DND-41 (cell line): ENCODE data around the gene C11orf21.

Experiments
- ATAC-seq: fragments of 200-7000 bp; cut with Tn5 transposase; 3 replicates; pipeline ENCODE4 v1.9.1; 2021; ENCODE audit warnings: low read depth; ENCODE audit not compliant: insufficient read depth
- DNase-seq: peaks from one replicate; pipeline ENCODE4 v3.0.0-alpha.2; 2020
- H2AFZ ChIP-seq: 2 replicates; pipeline ENCODE4 v1.6.0; 2012; ENCODE audit warnings: low read depth, low read length
- H3K27ac ChIP-seq: 2 replicates; pipeline ENCODE4 v1.5.1; 2012; ENCODE audit warnings: low read length, inconsistent platforms
- H3K27me3 ChIP-seq: fragments of 200-600 bp; sonication (generic); 2 replicates; pipeline ENCODE4 v1.6.0; 2012; ENCODE audit warnings: low read length, mild to moderate bottlenecking, inconsistent platforms; ENCODE audit not compliant: insufficient read depth, poor library complexity
- H3K36me3 ChIP-seq: 2 replicates; pipeline ENCODE4 v1.5.1; 2012; ENCODE audit warnings: low read length, inconsistent platforms; ENCODE audit not compliant: insufficient read depth
- H3K4me1 ChIP-seq: 2 replicates; pipeline ENCODE4 v1.5.1; 2012; ENCODE audit warnings: mild to moderate bottlenecking, low read length; ENCODE audit not compliant: insufficient read depth
- H3K4me2 ChIP-seq: 2 replicates; pipeline ENCODE4 v1.6.0; 2012; ENCODE audit warnings: mild to moderate bottlenecking, moderate library complexity, low read length, inconsistent platforms; ENCODE audit not compliant: insufficient read depth
- H3K4me3 ChIP-seq, 2 experiments: fragments of 200-600 bp in 1 of 2; shearing (Covaris generic) in 1 of 2; 2 replicates each; pipeline ENCODE4 v1.5.1; 2012 to 2016; ENCODE audit warnings: inconsistent platforms in 2 of 2, low read length in 2 of 2, mild to moderate bottlenecking in 2 of 2, low read depth in 1 of 2, moderate library complexity in 1 of 2
- H3K79me2 ChIP-seq: 2 replicates; pipeline ENCODE4 v1.6.0; 2012; ENCODE audit warnings: low read length, inconsistent platforms; ENCODE audit not compliant: insufficient read depth
- H3K9ac ChIP-seq: 2 replicates; pipeline ENCODE4 v1.6.0; 2012; ENCODE audit warnings: low read depth, mild to moderate bottlenecking, inconsistent platforms, low read length, moderate library complexity
- H3K9me3 ChIP-seq: 2 replicates; pipeline ENCODE4 v1.5.1; 2012; ENCODE audit warnings: low read length, moderate library complexity, mild to moderate bottlenecking, inconsistent platforms; ENCODE audit not compliant: insufficient read depth, severe bottlenecking
- H4K20me1 ChIP-seq: 2 replicates; pipeline ENCODE4 v1.6.0; 2012; ENCODE audit warnings: low read length; ENCODE audit not compliant: insufficient read depth
- CTCF ChIP-seq: IDR thresholded peaks from 2 replicates; pipeline ENCODE4 v1.5.1; 2012; ENCODE audit warnings: borderline replicate concordance, low read length, moderate library complexity, mild to moderate bottlenecking; ENCODE audit not compliant: poor library complexity, severe bottlenecking; ENCODE audit errors: extremely low read depth
- EZH2 ChIP-seq: IDR thresholded peaks from 3 replicates; pipeline ENCODE4 v1.6.1; 2012; ENCODE audit warnings: borderline replicate concordance, low read depth, mild to moderate bottlenecking, moderate library complexity, low read length, inconsistent platforms; ENCODE audit not compliant: severe bottlenecking

C11orf21 gene

GRCh38 chr11:2280208-2280607 lies 21.5 kb downstream of the C11orf21 start:
- no peaks in the 10 kb centered on the region for H3K36me3 ChIP-seq
- H3K27me3 ChIP-seq, result no peaks in the 10 kb centered on the region
- H3K9ac ChIP-seq, result no peak overlapping the region
- no peak overlapping the region for H3K27ac ChIP-seq
- no peaks in the 10 kb centered on the region for H3K4me1 ChIP-seq
- no peak for DNase-seq
- no peak for ATAC-seq
- no peak for TF ChIP-seq EZH2
- TF ChIP-seq CTCF, result no peak
- H3K4me2 ChIP-seq, result no peak overlapping the region
- no peaks in the 10 kb centered on the region for H3K79me2 ChIP-seq
- no peak overlapping the region for H2AFZ ChIP-seq
- H3K9me3 ChIP-seq, result peaks cover 6% of the 10 kb centered on the region
- no peaks in the 10 kb centered on the region for H4K20me1 ChIP-seq
- no peak overlapping the region for H3K4me3 ChIP-seq

GRCh38 chr11:2277933-2278523 lies 23.7 kb downstream of the C11orf21 start:
- Histone ChIP-seq H3K36me3 (no peaks in the 10 kb centered on the region), H3K27ac (no peak overlapping the region), H3K27me3 (no peaks in the 10 kb centered on the region), H2AFZ (no peak overlapping the region), H3K4me2 (no peak overlapping the region), H3K4me3 (no peak overlapping the region), H3K4me1 (no peaks in the 10 kb centered on the region), H4K20me1 (no peaks in the 10 kb centered on the region), H3K9me3 (peaks cover 6% of the 10 kb centered on the region), H3K79me2 (no peaks in the 10 kb centered on the region), H3K9ac (no peak overlapping the region)
- no peak for ATAC-seq
- no peak for DNase-seq
- TF ChIP-seq CTCF (no peak), EZH2 (no peak)

GRCh38 chr11:2277008-2277346 lies 24.7 kb downstream of the C11orf21 start:
- ATAC-seq (peak; percentile 29; the same call in 1 of the 3 replicates), DNase-seq (peak; percentile 5)
- no peaks in the 10 kb centered on the region for H4K20me1 ChIP-seq
- no peak overlapping the region for H3K9ac ChIP-seq
- no peaks in the 10 kb centered on the region for H3K79me2 ChIP-seq
- H3K9me3 ChIP-seq, result peaks cover 6% of the 10 kb centered on the region
- H3K27ac ChIP-seq, result peak overlapping the region; percentile 23; the same call in 1 of the 2 replicates
- H2AFZ ChIP-seq, result no peak overlapping the region
- no peak for TF ChIP-seq EZH2
- no peak for TF ChIP-seq CTCF
- no peak overlapping the region for H3K4me2 ChIP-seq
- no peaks in the 10 kb centered on the region for H3K36me3 ChIP-seq
- H3K4me1 ChIP-seq, result no peaks in the 10 kb centered on the region
- H3K27me3 ChIP-seq, result no peaks in the 10 kb centered on the region
- no peak overlapping the region for H3K4me3 ChIP-seq
